WERI-Rb-1 (cell line): ENCODE data around the gene MIGA2.

Source experiments
- DNase-seq: peaks from one replicate; pipeline ENCODE4 v3.0.0-alpha.2; 2020
- H3K27ac ChIP-seq: fragments of 250-450 bp; sonication (Bioruptor Pico); 2 replicates; pipeline ENCODE4 v1.5.1; 2020; ENCODE audit warnings: mild to moderate bottlenecking, moderate library complexity
- H3K27me3 ChIP-seq: fragments of 250-450 bp; sonication (Bioruptor Pico); 2 replicates; pipeline ENCODE4 v1.5.1; 2021; ENCODE audit warnings: mild to moderate bottlenecking, low read depth, moderate library complexity; ENCODE audit not compliant: insufficient read depth, severe bottlenecking
- H3K36me3 ChIP-seq: fragments of 250-450 bp; sonication (Bioruptor Pico); 2 replicates; pipeline ENCODE4 v1.5.1; 2020; ENCODE audit warnings: mild to moderate bottlenecking, moderate library complexity
- H3K4me3 ChIP-seq: 2 replicates; pipeline ENCODE4 v1.5.1; 2011; ENCODE audit warnings: low read depth, mild to moderate bottlenecking, control low read depth, low read length
- H3K9me3 ChIP-seq: fragments of 250-450 bp; sonication (Bioruptor Pico); 2 replicates; pipeline ENCODE4 v1.5.1; 2021; ENCODE audit warnings: mild to moderate bottlenecking, moderate library complexity; ENCODE audit not compliant: severe bottlenecking
- TF ChIP-seq, protein P1 (sequence below): IDR thresholded peaks from 2 replicates; pipeline ENCODE4 v1.5.1; 2011; ENCODE audit warnings: low read depth, mild to moderate bottlenecking, control low read depth, inconsistent platforms, low read length

The MIGA2 gene

DNA sequence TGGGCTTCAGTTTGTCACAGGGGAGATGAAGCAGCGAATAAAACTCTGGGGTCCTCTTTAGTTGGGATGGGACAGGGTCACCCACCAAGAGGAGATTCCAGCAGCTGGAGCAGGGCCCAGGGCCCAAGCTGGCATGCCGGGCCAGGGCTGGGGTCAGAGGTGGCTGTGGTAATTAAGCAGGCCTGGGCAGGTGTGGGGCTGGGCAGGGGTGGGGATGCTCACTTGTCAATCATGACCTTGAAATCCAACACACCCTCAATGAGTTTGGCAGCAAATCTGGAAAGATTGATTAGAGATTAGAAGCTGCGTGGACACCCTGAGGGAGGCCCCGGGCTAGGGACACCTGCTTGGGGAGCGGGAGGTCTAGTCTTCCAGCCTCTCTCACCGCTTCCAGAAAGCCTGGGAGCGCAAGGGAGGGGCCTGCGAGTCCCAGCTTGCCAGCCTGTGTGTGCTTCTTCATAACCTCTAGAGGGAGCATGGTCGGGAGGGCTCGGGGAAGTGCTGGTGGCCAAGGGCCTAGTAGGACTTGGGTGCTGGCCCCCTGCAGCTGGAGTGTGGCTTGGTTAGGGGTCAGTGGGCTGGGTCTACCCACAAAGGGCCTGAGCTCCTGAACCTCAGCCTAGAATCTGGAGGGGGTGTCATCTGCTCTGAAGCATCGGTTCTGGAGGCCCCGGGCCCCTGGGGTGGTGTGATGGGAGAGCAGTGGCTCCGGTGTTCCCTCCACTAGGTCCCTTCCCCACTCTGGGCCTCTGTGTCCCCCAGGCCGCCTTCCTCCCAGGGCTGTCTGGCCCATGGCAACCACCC lies 66.6 kb downstream of the MIGA2 start:
- Histone ChIP-seq H3K4me3 (no peak overlapping the region), H3K9me3 (no peaks in the 10 kb centered on the region), H3K27me3 (no peaks in the 10 kb centered on the region), H3K36me3 (no peaks in the 10 kb centered on the region), H3K27ac (no peak overlapping the region; the same call in 1 of the 2 replicates)
- peak; percentile 90 for DNase-seq
- TF ChIP-seq, protein P1, sequence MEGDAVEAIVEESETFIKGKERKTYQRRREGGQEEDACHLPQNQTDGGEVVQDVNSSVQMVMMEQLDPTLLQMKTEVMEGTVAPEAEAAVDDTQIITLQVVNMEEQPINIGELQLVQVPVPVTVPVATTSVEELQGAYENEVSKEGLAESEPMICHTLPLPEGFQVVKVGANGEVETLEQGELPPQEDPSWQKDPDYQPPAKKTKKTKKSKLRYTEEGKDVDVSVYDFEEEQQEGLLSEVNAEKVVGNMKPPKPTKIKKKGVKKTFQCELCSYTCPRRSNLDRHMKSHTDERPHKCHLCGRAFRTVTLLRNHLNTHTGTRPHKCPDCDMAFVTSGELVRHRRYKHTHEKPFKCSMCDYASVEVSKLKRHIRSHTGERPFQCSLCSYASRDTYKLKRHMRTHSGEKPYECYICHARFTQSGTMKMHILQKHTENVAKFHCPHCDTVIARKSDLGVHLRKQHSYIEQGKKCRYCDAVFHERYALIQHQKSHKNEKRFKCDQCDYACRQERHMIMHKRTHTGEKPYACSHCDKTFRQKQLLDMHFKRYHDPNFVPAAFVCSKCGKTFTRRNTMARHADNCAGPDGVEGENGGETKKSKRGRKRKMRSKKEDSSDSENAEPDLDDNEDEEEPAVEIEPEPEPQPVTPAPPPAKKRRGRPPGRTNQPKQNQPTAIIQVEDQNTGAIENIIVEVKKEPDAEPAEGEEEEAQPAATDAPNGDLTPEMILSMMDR: peak; percentile 96

DNA sequence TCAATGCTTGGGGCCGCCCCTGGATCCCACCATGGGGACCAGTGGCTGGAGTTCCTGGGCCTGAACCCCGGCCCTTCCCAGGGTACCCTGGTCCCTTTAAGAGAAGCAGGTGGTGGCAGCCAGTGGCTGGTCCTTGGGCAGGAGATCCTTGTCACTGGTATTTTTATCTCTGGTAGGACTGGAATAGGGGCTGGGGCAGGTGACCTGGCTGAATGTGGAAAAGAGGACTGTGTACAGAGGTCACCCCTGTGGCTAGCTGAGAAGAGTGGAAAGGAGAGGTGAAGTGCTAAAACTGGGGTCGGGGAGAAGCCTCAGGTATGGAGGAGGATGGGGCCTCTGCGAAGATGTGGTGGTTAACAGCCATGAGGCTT lies 67.2 kb downstream of the MIGA2 start:
- H3K27me3 ChIP-seq: no peaks in the 10 kb centered on the region
- no peak overlapping the region; the same call in 1 of the 2 replicates for H3K27ac ChIP-seq
- no peak for DNase-seq
- no peaks in the 10 kb centered on the region for H3K36me3 ChIP-seq
- no peak overlapping the region for H3K4me3 ChIP-seq
- no peaks in the 10 kb centered on the region for H3K9me3 ChIP-seq
- TF ChIP-seq, protein P1: no peak

DNA sequence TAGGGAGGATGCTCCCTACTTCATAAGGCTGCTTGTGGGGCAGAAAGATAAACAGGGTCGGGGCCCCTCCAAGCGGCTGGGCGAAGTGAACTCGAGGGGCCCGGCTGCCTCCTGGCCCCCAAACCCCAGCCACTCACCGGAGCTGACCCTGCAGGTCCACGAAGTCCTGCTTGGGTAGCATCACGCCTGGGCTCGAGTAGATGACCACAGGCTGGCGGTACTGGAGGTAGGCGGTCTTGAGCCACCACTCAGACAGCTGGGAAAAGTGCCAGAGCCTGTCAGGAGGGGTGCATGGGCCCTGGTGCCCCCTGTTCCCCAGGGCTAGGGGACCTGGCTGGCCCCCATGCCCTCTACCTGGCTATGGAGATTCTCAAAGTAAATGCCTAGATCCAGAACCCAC lies 67.6 kb downstream of the MIGA2 start:
- Histone ChIP-seq H3K36me3 (no peaks in the 10 kb centered on the region), H3K9me3 (no peaks in the 10 kb centered on the region), H3K4me3 (no peak overlapping the region), H3K27ac (no peak overlapping the region), H3K27me3 (no peaks in the 10 kb centered on the region)
- TF ChIP-seq, protein P1: no peak
- DNase-seq: no peak

DNA sequence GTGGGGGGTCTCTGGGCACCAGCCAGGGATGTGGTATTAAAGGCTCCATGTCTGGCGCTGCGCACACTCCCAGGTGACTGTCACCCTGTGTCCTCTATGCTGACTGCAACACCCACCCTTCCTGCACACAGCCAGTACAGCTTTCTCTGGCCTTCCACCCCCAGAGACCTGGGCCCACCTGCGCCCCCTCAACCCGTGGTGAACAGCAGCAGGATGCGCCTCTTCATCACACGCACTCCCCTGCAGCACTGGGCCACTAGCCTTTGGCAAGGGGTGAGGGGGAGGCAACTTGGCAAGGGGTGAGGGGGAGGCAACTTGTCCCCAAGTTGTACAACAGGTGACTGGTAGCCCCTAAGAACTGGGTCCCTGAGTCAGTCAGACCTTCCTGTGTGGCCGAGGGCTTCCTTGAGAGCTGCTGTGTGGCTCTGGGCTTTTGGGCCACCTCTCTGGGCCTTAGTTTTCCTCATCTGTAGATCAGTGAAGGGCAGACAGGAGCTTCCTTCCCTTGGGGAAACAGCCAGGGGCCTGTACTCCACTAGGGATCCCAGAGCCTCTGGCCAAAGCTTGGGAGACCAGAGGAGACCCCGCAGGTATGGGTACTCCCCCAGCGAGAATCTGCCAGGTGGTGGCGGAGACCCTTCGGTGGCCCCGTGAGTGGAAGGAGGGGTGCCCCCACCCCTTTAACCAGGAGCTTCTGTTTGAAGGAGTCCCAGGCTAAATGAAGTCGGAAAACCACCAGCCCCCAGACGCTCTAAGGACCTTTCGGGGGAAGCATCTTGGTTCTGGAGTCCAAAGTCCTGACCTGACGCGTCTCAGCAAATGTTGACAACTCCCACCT lies 69.7 kb downstream of the MIGA2 start:
- no peaks in the 10 kb centered on the region for H3K27me3 ChIP-seq
- no peaks in the 10 kb centered on the region for H3K9me3 ChIP-seq
- no peak for DNase-seq
- no peak overlapping the region for H3K27ac ChIP-seq
- no peaks in the 10 kb centered on the region; the same call in 1 of the 2 replicates for H3K36me3 ChIP-seq
- TF ChIP-seq, protein P1: no peak
- no peak overlapping the region for H3K4me3 ChIP-seq

DNA sequence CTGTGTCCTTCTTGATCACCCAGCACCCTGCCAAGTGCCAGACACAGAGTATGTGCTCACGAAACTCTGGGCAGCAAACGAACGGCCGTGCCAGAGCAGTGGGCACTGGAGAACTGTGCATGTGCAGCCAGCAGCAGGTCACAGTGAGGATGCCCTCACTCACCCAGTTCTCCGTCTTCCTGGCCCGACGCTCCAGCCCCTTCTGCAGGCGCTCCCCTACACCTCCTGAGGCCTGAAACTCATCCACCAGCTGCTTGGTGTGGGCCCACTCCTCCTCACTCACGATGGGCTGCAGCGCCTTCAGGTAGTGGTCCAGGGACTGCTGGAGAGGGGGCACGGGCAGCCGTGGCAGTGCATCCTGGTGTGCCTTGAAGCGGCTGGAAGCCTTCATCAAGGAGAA lies 71.2 kb downstream of the MIGA2 start:
- Histone ChIP-seq H3K27me3 (no peaks in the 10 kb centered on the region), H3K4me3 (no peak overlapping the region), H3K27ac (no peak overlapping the region)

More for the DNA sequence above, 71.2 kb downstream of the MIGA2 start:
- no peak for DNase-seq
- H3K9me3 ChIP-seq: no peaks in the 10 kb centered on the region
- TF ChIP-seq, protein P1: no peak
- no peaks in the 10 kb centered on the region; the same call in 1 of the 2 replicates for H3K36me3 ChIP-seq
